Mesenchymal stem cell (in vitro differentiated cells and primary cell): ENCODE measurements around the gene HYOU1.

ENCODE experiments used
- DNase-seq: peaks from one replicate; pipeline ENCODE4 v3.0.0-alpha.2; 2013
- H2AFZ ChIP-seq: one replicate; pipeline ENCODE4 v1.6.1; 2013; ENCODE audit warnings: low read depth, mild to moderate bottlenecking, control low read depth, inconsistent platforms, low read length, moderate library complexity
- H2AK5ac ChIP-seq: 2 replicates; pipeline ENCODE4 v1.6.1; 2013; ENCODE audit warnings: low read length, moderate library complexity, mild to moderate bottlenecking, inconsistent platforms; ENCODE audit not compliant: severe bottlenecking
- H2BK120ac ChIP-seq: one replicate; pipeline ENCODE4 v1.6.1; 2013; ENCODE audit warnings: low read depth, mild to moderate bottlenecking, inconsistent platforms, low read length, moderate library complexity
- H2BK12ac ChIP-seq, 2 experiments: one replicate each; pipeline ENCODE4 v1.6.1; 2013; ENCODE audit warnings: inconsistent platforms in 2 of 2, low read length in 2 of 2, mild to moderate bottlenecking in 2 of 2, moderate library complexity in 2 of 2, control low read depth in 1 of 2
- H2BK15ac ChIP-seq: one replicate; pipeline ENCODE4 v1.6.1; 2013; ENCODE audit warnings: mild to moderate bottlenecking, low read depth, inconsistent platforms; ENCODE audit not compliant: poor library complexity, severe bottlenecking
- H2BK5ac ChIP-seq: 2 replicates; pipeline ENCODE4 v1.6.1; 2013; ENCODE audit warnings: low read depth, mild to moderate bottlenecking, low read length, control low read depth, inconsistent platforms; ENCODE audit not compliant: poor library complexity, severe bottlenecking
- H3K14ac ChIP-seq, 2 experiments: one replicate each; pipeline ENCODE4 v1.6.1; 2013; ENCODE audit warnings: inconsistent platforms in 2 of 2, low read length in 2 of 2, control low read depth in 1 of 2, mild to moderate bottlenecking in 1 of 2, moderate library complexity in 1 of 2
- H3K18ac ChIP-seq, 2 experiments: one replicate each; pipeline ENCODE4 v1.6.1; 2013; ENCODE audit warnings: inconsistent platforms in 2 of 2, low read length in 2 of 2, control low read depth in 1 of 2, low read depth in 1 of 2, mild to moderate bottlenecking in 1 of 2
- H3K23ac ChIP-seq, 2 experiments: one replicate each; pipeline ENCODE4 v1.6.1; 2013; ENCODE audit warnings: inconsistent platforms in 2 of 2, low read length in 2 of 2, mild to moderate bottlenecking in 2 of 2, moderate library complexity in 2 of 2, control low read depth in 1 of 2
- H3K27ac ChIP-seq: 2 replicates; pipeline ENCODE4 v1.5.1; 2013; ENCODE audit warnings: mild to moderate bottlenecking, moderate library complexity, low read length, control low read depth, inconsistent platforms; ENCODE audit not compliant: poor library complexity, severe bottlenecking
- H3K27me3 ChIP-seq, 2 experiments: 2 replicates each; pipeline versions ENCODE4 v1.6.1 to v1.7.0; 2013; ENCODE audit warnings: low read length in 2 of 2, mild to moderate bottlenecking in 2 of 2, moderate library complexity in 2 of 2, control low read depth in 1 of 2, inconsistent platforms in 1 of 2; ENCODE audit not compliant: control insufficient read depth in 1 of 2, insufficient read depth in 1 of 2
- H3K36me3 ChIP-seq, 2 experiments: 2 replicates each; pipeline versions ENCODE4 v1.6.1 to v1.7.0; 2013; ENCODE audit warnings: low read length in 2 of 2, control low read depth in 1 of 2, inconsistent platforms in 1 of 2, low read depth in 1 of 2, mild to moderate bottlenecking in 1 of 2; ENCODE audit not compliant: insufficient read depth in 2 of 2, control insufficient read depth in 1 of 2
- H3K4ac ChIP-seq, 2 experiments: one replicate each; pipeline ENCODE4 v1.6.1; 2013; ENCODE audit warnings: inconsistent platforms in 2 of 2, low read length in 2 of 2, mild to moderate bottlenecking in 2 of 2, moderate library complexity in 2 of 2, control low read depth in 1 of 2, low read depth in 1 of 2
- H3K4me1 ChIP-seq: 2 replicates; pipeline ENCODE4 v1.6.1; 2013; ENCODE audit warnings: low read depth, low read length, control low read depth; ENCODE audit not compliant: control insufficient read depth, insufficient read depth
- H3K4me2 ChIP-seq: 2 replicates; pipeline ENCODE4 v1.6.1; 2013; ENCODE audit warnings: low read length, mild to moderate bottlenecking, inconsistent platforms; ENCODE audit not compliant: poor library complexity, severe bottlenecking
- H3K4me3 ChIP-seq, 2 experiments: 2 replicates each; pipeline versions ENCODE4 v1.5.1 to v1.7.0; 2013; ENCODE audit warnings: low read length in 2 of 2, mild to moderate bottlenecking in 2 of 2, control low read depth in 1 of 2, low read depth in 1 of 2; ENCODE audit not compliant: insufficient read depth in 1 of 2
- H3K79me1 ChIP-seq: replicated peaks from 2 replicates; pipeline ENCODE4 v1.6.1; 2013; ENCODE audit warnings: mild to moderate bottlenecking, control low read depth, low read length, inconsistent platforms; ENCODE audit not compliant: poor library complexity, severe bottlenecking
- H3K9ac ChIP-seq: 2 replicates; pipeline ENCODE4 v1.7.0; 2013; ENCODE audit warnings: mild to moderate bottlenecking, low read length, moderate library complexity
- H3K9me3 ChIP-seq: 2 replicates; pipeline ENCODE4 v1.7.0; 2013; ENCODE audit warnings: mild to moderate bottlenecking, low read length; ENCODE audit not compliant: control insufficient read depth
- H4K8ac ChIP-seq: one replicate; pipeline ENCODE4 v1.6.1; 2013; ENCODE audit warnings: inconsistent platforms, mild to moderate bottlenecking, low read length, moderate library complexity
- H4K91ac ChIP-seq: one replicate; pipeline ENCODE4 v1.6.1; 2013; ENCODE audit warnings: mild to moderate bottlenecking, low read length, inconsistent platforms
- WGBS: methylation state at CpG from one replicate; pipeline ENCODE4 v1.1.7; 2013; ENCODE audit warnings: mixed read lengths; 5-methylcytosine and 5-hydroxymethylcytosine counted together

HYOU1 gene

DNA sequence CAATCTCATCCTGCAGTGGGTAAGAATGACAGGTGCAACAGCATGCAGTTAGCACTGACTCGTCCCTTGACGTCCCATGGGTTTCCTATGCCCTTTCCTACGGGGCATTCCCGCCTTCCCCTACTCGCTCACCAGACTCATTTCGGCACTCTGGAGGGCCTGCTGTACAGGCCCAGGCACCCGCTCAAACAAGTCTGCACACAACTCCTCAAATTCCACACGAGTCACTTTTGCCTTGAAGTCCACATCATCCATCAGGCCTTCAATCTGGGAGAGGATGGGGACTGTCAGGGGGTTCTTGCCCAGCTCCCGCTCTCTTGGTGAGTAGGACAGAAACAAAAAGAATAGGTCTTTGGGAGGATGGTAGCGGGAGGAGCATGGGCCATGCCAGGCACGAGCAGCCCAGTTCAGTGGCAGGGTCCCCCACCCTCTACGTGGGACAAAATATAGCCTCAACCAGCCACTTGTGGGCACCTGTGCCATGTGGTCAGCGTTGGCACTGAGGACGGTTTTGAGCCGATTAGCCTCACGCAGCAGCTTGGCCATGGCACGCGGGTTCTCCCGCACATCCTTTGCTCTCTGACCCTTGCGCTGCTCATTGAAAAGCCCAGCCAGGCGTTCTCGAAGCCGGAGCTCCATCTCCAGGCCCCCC, 4.7 kb downstream of the HYOU1 start:
- DNase-seq, result no peak

DNA sequence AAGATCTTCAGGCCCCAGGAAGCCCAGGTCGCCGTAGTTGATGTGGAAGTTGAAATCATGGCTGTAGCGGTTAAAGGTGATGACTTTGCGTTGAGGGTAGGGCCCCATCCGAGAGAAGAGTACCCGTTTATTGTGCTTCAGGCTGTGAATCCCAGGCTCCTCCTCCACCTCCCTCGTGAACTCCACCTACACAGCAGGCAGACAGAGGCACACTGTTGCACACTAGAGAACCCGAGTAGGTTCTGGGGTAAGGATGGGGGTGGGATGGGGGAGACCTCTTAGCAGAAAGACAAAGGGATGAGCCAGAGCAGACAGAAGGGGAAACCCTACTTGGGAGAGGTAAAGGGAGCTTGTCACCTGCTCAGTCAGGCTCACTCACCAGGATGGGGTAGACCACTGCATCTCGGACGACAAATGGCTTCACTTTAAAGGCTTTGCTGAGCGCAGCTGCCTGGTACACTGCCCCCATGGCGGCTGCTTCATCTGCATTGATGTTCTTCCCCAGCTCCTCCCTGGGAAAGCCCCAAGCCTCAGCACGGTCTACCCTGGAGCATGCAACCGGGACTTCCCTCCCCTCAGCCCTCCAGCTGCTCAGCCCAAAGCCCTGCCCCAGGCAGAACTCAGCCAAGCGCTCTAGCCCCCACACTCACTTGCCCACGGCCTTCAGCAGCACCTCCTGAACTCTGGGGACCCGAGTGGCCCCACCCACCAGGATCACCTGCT, 5.4 kb downstream of the HYOU1 start:
- Histone ChIP-seq H3K4me2 (no peak overlapping the region), H2BK15ac (no peak overlapping the region), H3K36me3 (peaks cover 79 to 90% of the 10 kb centered on the region in 2 experiments), H4K91ac (no peak overlapping the region), H3K23ac (no peak overlapping the region), H3K27me3 (no peaks in the 10 kb centered on the region), H2AK5ac (no peak overlapping the region), H4K8ac (no peak overlapping the region), H2BK5ac (no peak overlapping the region), H3K18ac (no peak overlapping the region), H3K79me1 (peaks cover 46% of the 10 kb centered on the region), H3K4me3 (no peak overlapping the region), H2AFZ (no peak overlapping the region), H3K9ac (no peak overlapping the region), H3K14ac (no peak overlapping the region), H3K9me3 (no peaks in the 10 kb centered on the region), H3K4ac (no peak overlapping the region), H3K27ac (no peak overlapping the region), H2BK120ac (no peak overlapping the region), H2BK12ac (no peak overlapping the region), H3K4me1 (peaks cover 8% of the 10 kb centered on the region)
- DNase-seq, result no peak
- 95% methylated on average over 16 of the region's 17 CpGs for WGBS

More for the DNA sequence above, 4.7 kb downstream of the HYOU1 start:
- Histone ChIP-seq H3K9me3 (no peaks in the 10 kb centered on the region), H3K4me1 (peaks cover 10% of the 10 kb centered on the region), H4K8ac (no peak overlapping the region), H2BK12ac (no peak overlapping the region), H3K18ac (no peak overlapping the region), H3K79me1 (peaks cover 46% of the 10 kb centered on the region), H3K27ac (no peak overlapping the region), H4K91ac (no peak overlapping the region), H3K23ac (no peak overlapping the region), H3K27me3 (no peaks in the 10 kb centered on the region), H3K36me3 (peaks cover 72 to 83% of the 10 kb centered on the region in 2 experiments), H2AK5ac (no peak overlapping the region), H3K14ac (no peak overlapping the region), H2BK5ac (no peak overlapping the region), H3K4me3 (no peak overlapping the region), H2AFZ (no peak overlapping the region), H2BK120ac (no peak overlapping the region), H3K9ac (no peak overlapping the region), H3K4me2 (no peak overlapping the region), H2BK15ac (no peak overlapping the region), H3K4ac (no peak overlapping the region)
- WGBS, result 97% methylated on average over 22 of the region's 23 CpGs

DNA sequence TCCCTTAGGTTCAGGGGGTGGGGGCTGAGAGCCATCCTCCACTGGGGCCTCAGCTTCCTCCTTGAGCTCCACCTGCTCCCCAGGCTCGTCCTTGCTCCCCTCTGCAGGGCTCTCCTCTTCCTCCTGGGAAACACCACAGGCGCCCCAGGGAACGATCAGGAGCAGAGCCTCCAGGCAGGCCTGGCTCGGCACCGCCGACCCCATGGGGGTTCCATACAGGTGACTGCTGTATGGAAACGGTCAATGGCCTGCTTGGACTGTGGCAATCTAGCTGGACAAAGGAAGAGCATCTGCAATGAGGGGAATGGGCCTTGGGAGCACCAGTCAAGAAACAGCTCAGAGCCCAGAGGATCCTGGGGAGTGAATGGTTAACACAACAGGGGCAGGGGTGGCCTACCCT, 7.9 kb downstream of the HYOU1 start:
- H3K4ac ChIP-seq, result no peak overlapping the region
- H3K14ac ChIP-seq, result no peak overlapping the region
- no peak overlapping the region for H4K91ac ChIP-seq
- H3K27ac ChIP-seq, result no peak overlapping the region
- H3K9ac ChIP-seq, result no peak overlapping the region
- no peak overlapping the region for H3K23ac ChIP-seq
- no peak overlapping the region for H3K18ac ChIP-seq
- H3K27me3 ChIP-seq, result no peaks in the 10 kb centered on the region
- H2BK12ac ChIP-seq, result no peak overlapping the region
- 94% methylated on average over 7 of the region's 7 CpGs for WGBS
- peaks cover 88 to 97% of the 10 kb centered on the region in 2 experiments for H3K36me3 ChIP-seq
- H3K4me2 ChIP-seq, result no peak overlapping the region
- no peak overlapping the region for H3K4me3 ChIP-seq
- peaks cover 32% of the 10 kb centered on the region for H3K79me1 ChIP-seq
- no peak overlapping the region for H2BK15ac ChIP-seq
- H2AFZ ChIP-seq, result no peak overlapping the region
- H2BK120ac ChIP-seq, result no peak overlapping the region
- H3K9me3 ChIP-seq, result no peaks in the 10 kb centered on the region
- DNase-seq, result no peak
- no peak overlapping the region for H2AK5ac ChIP-seq
- no peak overlapping the region for H2BK5ac ChIP-seq
- H4K8ac ChIP-seq, result no peak overlapping the region
- no peaks in the 10 kb centered on the region for H3K4me1 ChIP-seq

DNA sequence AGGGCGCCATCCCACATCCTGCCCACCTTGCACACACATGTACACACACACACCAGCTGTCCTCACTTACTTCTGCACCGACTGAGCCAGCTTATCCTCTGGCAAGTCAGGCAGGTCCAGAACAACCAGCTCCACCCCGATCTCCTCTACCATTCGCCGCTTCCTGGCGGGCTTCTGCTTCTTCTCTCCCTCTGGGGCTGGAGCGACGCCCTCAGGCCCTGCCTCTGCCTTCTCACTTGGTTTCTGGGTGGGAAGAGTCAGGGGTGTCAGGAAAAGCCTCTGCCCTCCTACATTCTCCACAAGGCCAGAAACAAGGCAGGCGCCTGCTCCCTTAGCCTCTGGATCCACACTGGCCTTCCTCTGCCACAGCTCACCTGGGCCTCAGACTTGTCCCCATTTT, 8.4 kb downstream of the HYOU1 start:
- Histone ChIP-seq H2BK12ac (no peak overlapping the region), H3K27ac (no peak overlapping the region), H3K4me2 (no peak overlapping the region)

More for the DNA sequence above, 8.4 kb downstream of the HYOU1 start:
- Histone ChIP-seq H2BK15ac (no peak overlapping the region), H3K9me3 (no peaks in the 10 kb centered on the region), H3K36me3 (peaks cover 84 to 93% of the 10 kb centered on the region in 2 experiments), H4K91ac (no peak overlapping the region), H2AFZ (no peak overlapping the region), H3K14ac (no peak overlapping the region), H3K4me3 (no peak overlapping the region), H3K27me3 (no peaks in the 10 kb centered on the region), H3K23ac (no peak overlapping the region), H2BK5ac (no peak overlapping the region), H3K4me1 (no peaks in the 10 kb centered on the region), H3K9ac (no peak overlapping the region), H4K8ac (no peak overlapping the region), H3K4ac (no peak overlapping the region), H3K18ac (no peak overlapping the region), H2BK120ac (no peak overlapping the region), H3K79me1 (peaks cover 28% of the 10 kb centered on the region), H2AK5ac (no peak overlapping the region)
- 100% methylated on average over 3 of the region's 9 CpGs for WGBS
- no peak for DNase-seq
